ENCODE measurements around the gene GSTM5.
"Not testable (repeated sequence)": the region's sequence is repeated elsewhere in the genome, so short reads cannot be mapped to it uniquely, and the experiment has no call there.

Gene GSTM5

GRCh38 chr1:109732390-109732881, 20.4 kb downstream of the GSTM5 start:
- DNase-seq: no peak

DNA sequence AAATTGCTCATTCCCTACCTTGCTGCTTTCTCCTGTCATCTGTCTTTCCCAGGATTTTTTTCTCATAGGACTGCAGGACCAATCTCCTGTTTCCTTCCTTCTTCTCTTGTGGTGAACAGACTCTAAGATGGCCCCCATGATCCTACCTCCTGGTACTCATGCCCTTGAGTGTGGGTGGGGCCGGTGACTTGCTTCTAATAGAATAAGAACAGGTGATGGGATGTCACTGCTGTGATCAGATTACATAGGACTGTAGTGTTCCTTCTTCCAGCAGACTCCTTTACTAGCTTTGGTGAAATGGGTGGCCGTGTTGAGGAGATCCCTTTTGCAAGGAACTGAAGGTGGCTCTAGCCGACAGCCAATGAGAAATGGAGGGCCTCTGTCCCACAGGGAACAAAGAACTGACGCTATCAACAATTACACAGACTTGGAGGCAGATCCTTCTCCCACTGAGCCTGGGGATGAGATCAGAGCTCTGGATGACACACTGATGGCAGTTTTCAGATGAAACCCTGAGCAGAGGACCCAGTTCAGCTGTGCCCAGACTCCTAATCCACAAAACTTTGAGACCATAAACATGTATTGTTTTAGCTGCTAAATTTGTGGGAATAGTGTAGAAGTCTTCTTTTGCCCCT, 21.3 kb downstream of the GSTM5 start:
- no peak for DNase-seq

DNA sequence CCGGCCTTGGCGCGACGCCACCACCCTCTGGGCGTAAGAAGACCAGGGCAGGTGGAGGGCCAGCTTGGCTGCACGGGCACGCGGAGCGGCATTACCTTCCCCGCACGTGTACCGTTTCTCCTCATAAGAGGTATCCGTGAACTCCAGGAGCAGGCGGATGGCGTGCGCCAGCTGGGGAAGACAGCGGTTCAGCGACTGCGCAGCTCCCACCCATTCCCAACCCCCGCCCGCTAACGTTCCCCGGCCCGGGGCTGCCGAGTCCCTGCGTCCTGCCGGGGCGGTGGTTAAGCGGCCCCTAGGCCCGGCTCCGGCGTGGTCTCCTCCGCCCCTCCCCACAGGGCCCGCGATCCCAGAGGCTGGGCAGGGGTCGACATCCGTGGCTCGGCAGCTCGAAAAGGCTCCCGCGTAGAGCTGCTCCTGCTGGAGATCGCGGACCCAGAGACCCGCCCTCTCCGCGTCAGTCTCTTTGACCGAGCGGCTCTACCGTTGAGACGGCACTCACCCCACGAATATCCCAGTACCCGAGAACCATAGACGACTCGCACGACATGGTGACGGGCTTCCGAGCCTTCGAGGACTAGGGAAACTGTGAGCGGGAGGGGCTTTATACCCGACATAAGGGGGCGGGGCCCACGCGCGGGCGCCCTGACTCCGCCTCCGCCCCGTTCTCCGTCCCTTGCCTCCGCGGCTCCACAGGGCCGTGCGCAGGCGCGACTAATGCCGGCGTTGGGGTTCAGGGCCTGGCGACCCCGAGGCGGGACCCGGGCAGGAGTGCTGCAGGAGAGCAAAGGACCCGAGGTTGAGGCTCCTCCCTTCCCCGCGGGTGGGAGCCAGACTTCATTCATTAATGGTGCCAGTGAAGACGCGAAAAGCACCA, 27.9 kb downstream of the GSTM5 start:
- DNase-seq: peak; percentile 88

- DNase-seq: no peak
Measured at GRCh38 chr1:109740615-109741373, 28.7 kb downstream of the GSTM5 start, which contains the start of gene GSTM3. Gene GSTM3, minus strand, starts transcription at chr1:109741038. Its CDS starts 751 bp downstream, at chr1:109740287.

- not testable (repeated sequence) for DNase-seq
Measured at GRCh38 chr1:109748311-109748710, 36.3 kb downstream of the GSTM5 start.

DNA sequence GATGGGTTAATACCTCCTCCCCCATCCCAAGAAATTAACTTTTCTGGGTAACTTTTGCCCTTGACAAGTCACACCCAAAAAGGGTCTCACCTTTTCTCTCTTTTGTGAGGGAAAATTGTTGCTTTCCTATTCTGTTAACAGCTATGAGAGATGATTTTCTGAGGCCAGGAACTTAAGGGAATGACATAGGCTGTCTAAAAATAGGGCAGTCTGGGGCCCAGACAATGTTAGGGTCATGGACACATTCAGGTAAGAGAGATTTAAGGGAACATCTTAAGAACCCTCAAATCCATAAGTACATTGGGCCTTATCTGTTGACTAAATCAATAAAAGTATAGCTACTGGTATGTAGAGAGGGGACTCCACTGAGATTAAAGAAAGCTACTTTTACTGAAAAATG, 37.2 kb downstream of the GSTM5 start:
- DNase-seq: no peak

DNA sequence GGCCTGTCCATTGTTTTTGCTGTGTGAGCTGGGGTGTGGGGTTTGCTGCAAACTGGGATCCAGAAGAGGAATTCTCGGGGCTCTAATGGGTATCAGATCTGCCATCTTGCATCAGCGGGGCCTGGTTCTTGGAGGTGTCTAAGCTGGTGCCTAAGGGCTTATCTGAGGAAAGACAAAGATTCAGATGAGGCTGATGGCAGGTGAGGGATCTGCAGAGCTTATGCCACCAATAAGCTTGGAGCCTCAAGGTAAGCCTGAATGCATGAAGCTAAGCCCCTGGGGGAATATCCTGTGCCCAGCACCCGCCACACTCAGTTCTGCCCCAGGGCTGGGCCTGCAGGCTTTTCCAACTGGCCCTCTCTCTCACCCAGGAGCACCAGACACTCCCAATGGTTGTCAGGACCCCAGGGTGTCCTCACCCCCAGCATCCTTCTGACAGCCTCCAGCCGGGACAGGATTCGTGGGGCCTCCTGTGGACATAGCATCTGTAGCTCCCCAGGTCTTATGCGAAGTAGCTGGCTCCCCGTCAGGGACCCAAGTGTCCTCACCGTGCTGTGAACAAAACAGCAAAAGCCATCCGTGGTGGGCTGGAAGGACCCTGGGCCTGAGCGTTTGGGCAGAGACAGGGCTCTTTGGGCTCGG, 38.3 kb downstream of the GSTM5 start:
- DNase-seq: no peak

- no peak for DNase-seq
Measured at GRCh38 chr1:109750920-109751319, 38.9 kb downstream of the GSTM5 start.

- no peak for DNase-seq
Measured at GRCh38 chr1:109751531-109752260, 39.6 kb downstream of the GSTM5 start.

DNA sequence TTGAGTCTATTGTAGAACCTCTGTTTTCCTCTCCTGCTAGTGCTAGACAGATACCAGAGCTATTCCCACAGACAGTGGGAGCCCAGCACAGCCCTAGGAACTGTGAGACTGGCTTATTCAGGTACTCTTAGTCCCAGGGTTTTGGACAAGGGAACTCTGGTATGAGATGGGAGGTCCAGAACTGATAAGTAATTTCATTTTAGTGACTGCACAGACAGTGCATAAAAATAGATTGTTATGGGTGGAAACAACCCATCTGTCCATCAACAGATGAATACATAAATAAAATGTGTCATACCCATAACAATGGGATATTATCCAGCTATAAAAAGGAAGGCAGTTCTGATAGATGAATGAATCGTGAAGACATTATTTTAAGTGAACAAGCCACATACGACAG, 42.7 kb downstream of the GSTM5 start:
- no peak for DNase-seq

GRCh38 chr1:109756325-109756724, 44.3 kb downstream of the GSTM5 start:
- not testable (repeated sequence) for DNase-seq

- DNase-seq: no peak
Measured at GRCh38 chr1:109756848-109757521, 44.9 kb downstream of the GSTM5 start.

- DNase-seq: no peak
Measured at GRCh38 chr1:109757936-109758786, 46.1 kb downstream of the GSTM5 start.

DNA sequence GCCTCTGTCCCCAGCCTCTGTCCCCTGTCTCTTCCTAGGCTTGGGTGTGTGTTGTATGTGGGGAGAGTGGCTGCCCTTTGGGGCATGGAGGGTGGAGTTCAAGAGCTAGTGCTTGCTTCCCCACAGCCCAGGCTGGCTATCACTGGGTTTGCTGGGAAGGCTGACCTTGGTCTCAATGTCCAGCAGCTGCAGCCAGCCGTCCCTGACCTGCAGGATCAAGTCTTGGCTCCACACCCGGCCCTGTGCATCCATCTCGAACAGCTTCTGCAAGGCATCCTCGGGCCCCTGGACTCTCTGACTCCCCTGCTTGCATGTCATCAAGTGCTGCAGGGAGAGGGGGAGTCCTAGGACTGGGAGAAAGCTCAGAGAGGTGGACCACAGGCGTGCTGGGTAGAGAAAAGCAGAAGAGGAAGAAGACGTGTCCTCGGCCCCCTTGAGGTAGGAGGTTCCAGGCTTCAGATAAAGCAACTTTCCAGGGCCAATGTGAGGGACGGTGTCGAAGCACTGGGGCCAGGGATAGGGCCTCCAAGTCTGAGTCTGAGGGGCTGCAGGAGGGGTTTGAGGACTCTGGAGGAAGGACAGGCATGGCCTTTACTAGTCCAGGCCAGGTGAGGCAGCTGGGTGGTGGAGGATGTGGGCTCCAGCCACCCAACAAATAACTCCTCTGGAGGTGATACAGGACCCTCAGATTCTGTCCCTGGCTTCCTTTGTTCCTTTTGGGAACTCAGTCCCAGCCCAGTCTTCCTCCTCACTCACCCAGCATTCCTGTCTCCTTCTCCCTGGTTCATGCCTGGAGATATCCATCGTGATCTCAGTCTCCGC, 47.7 kb downstream of the GSTM5 start:
- DNase-seq: no peak

- no peak for DNase-seq
Measured at GRCh38 chr1:109760581-109761226, 48.7 kb downstream of the GSTM5 start.

DNA sequence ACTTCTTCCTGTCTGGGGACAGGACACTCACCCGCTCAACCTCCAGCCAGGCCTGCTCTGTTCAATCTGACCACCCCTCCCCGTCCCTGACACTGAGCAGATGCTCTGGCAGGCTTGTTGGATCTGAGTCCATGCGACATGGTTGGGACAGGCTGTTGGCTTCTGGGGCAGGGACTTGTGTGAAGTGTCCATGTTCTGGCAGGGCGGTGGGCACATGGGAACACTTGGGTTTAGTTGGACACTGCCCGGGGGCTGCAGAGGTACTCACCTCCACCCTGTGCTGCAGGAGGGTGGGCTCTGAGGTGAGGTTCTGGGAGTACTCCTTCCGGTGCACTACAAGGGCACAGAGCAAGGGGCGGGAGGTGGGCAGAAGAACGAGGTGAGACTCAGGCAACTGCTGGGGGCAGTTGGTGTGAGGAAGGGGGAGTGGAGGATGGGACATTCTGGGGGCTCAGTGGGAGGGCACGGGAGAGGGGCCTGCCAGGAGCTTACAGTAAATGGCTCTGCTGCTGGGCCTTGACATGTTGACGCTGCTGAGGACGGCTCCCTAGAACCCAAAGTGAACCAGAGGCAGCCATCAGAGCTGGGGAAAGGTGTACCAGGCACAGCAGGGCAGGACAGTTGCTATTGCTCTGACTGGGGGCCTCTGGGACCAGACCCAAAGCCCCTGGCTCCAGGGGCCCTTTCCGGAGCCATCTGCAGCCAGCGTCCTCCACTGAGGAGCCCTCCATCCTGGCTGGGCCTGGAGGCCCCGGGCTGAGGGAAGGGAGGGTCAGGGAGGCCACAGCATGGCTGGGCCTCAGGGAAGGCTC, 49.4 kb downstream of the GSTM5 start:
- DNase-seq: no peak

DNA sequence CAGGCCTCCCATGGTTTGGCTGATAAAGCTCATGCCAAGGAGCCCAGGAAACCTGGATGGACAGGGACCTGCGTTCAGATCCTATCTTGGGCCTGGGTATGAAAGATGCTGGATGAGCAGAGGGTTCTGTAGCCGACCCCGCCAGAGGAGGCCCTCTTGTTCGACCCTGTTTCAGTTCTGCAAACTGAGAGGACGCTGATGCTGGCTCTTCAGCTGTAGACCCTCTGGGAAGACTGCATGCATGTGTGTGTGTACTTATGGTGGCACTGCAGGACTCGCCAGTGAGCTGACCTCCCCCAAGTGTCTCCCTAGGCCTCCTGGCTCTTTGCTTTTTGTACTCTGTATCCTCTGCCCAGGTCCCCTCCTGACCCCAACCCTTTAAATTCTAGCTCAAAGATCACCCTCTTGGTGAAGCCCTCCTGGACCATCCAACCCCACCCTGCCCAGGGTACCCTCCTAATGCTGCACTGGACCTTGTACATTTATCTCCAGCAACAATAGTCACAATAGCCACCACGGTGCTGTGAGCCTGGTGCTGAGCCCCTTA, 50.1 kb downstream of the GSTM5 start:
- DNase-seq: no peak

Measured in CD4-positive, alpha-beta T cell treated with Interleukin-17A for 4 hours (primary cell).